Vagina (tissue), 2 donors: ENCODE data around the gene PLAU. TPM values are rescaled to one million over a fixed set of nuclear protein-coding genes. Genes with fewer than 3 reads are reported as not detected.
"Not testable (repeated sequence)": the region's sequence is repeated elsewhere in the genome, so short reads cannot be mapped to it uniquely, and the experiment has no call there.

ENCODE experiments used
- DNase-seq, 2 donors: peaks; one replicate each; pipeline ENCODE4 v3.0.0-alpha.2; 2017; ENCODE audit errors: extremely low spot score in 2 of 2
- H3K27ac ChIP-seq: fragments of 200-600 bp; sonication (generic); one replicate; pipeline ENCODE4 v1.5.1; 2019
- H3K27me3 ChIP-seq: fragments of 200-600 bp; sonication (generic); one replicate; pipeline ENCODE4 v1.5.1; 2019
- H3K36me3 ChIP-seq, 2 donors: fragments of 200-600 bp; sonication (generic); one replicate each; pipeline ENCODE4 v1.5.1; 2017 to 2019
- H3K4me1 ChIP-seq: fragments of 200-600 bp; sonication (generic); one replicate; pipeline ENCODE4 v1.5.1; 2019
- H3K4me3 ChIP-seq, 2 donors: fragments of 200-600 bp; sonication (generic); 1 replicate in 1 of 2; 2 replicates in 1 of 2; pipeline ENCODE4 v1.5.1; 2016 to 2019
- H3K9me3 ChIP-seq: fragments of 200-600 bp; sonication (generic); one replicate; pipeline ENCODE4 v1.5.1; 2019
- CTCF ChIP-seq, 3 experiments: fragments of 450-650 bp in 2 of 3; fragments of 200-600 bp in 1 of 3; sonication (generic) in 1 of 3; IDR thresholded peaks; one replicate each; pipeline ENCODE4 v1.5.1; 2017 to 2019; ENCODE audit warnings: antibody characterized with exemption in 3 of 3, mild to moderate bottlenecking in 2 of 3, moderate library complexity in 2 of 3
- POLR2A ChIP-seq, 2 donors: fragments of 450-650 bp; IDR thresholded peaks; one replicate each; pipeline ENCODE4 v1.6.1; 2017; ENCODE audit warnings: antibody characterized with exemption in 2 of 2, mild to moderate bottlenecking in 2 of 2, moderate library complexity in 2 of 2
- POLR2AphosphoS5 ChIP-seq, 2 donors: sonication (generic); formaldehyde crosslinking; IDR thresholded peaks; one replicate each; pipeline ENCODE4 v1.9.0; 2017; ENCODE audit warnings: antibody characterized with exemption in 2 of 2, mild to moderate bottlenecking in 2 of 2, low read depth in 1 of 2; ENCODE audit not compliant: insufficient read depth in 1 of 2
- intact Hi-C: fragments of 100-400 bp; cut with DNase I; formaldehyde crosslinking; loops from one replicate; pipeline ENCODE4 v1.15.1; 2023
- total RNA-seq: library from RNA; depleted of rRNA; stranded (reverse); fragments of >200 nt; gene quantifications from one replicate; pipeline ENCODE4 v1.2.3, GENCODE V29; 2016

The PLAU gene
- total RNA-seq, 1 donor from 2014 or later = 18.2 TPM

DNA sequence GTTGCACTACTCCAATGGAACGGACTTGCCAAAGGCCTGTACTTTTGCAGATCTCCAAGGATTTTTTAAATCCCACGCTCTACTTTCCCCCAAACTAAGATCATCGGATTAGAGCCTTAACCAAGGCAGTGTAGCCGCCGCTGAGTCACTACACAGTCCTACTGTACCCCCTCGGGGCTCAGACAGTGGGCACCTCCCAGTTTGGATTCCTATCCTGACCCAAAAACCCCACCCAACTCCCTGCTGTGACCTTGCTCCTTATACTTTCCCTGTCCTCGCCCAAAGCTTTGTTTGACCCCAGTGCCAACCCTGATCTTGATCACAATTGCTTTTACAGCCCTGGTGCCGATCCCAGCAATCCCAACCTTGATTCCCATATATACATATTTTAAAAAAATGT is 17.5 kb upstream of the PLAU start:
- intact Hi-C loops = no loop called here
- DNase-seq = no peak

GRCh38 chr10:73894245-73894971 is 16.5 kb upstream of the PLAU start:
- Histone ChIP-seq H3K4me3 (no peak overlapping the region), H3K4me1 (peaks cover 22% of the 10 kb centered on the region), H3K27ac (no peak overlapping the region), H3K36me3 (no peaks in the 10 kb centered on the region), H3K9me3 (no peaks in the 10 kb centered on the region), H3K27me3 (no peaks in the 10 kb centered on the region)
- TF ChIP-seq POLR2AphosphoS5 (IDR thresholded peaks at IDR 0.05; ENCODE audit: insufficient read depth in 1 of 2, low read depth in 1 of 2) (no peak), CTCF (IDR thresholded peaks at IDR 0.05) (no peak), POLR2A (IDR thresholded peaks at IDR 0.05) (no peak)
- no peak for DNase-seq
- intact Hi-C loops = no loop called here

More for the DNA sequence above, 17.5 kb upstream of the PLAU start:
- TF ChIP-seq POLR2AphosphoS5 (IDR thresholded peaks at IDR 0.05; ENCODE audit: insufficient read depth in 1 of 2, low read depth in 1 of 2) (no peak), POLR2A (IDR thresholded peaks at IDR 0.05) (no peak), CTCF (IDR thresholded peaks at IDR 0.05) (no peak)
- no peaks in the 10 kb centered on the region for H3K9me3 ChIP-seq
- H3K4me1 ChIP-seq = peaks cover 30% of the 10 kb centered on the region
- H3K27ac ChIP-seq = no peak overlapping the region
- H3K4me3 ChIP-seq = no peak overlapping the region
- no peaks in the 10 kb centered on the region for H3K27me3 ChIP-seq
- H3K36me3 ChIP-seq = no peaks in the 10 kb centered on the region

DNA sequence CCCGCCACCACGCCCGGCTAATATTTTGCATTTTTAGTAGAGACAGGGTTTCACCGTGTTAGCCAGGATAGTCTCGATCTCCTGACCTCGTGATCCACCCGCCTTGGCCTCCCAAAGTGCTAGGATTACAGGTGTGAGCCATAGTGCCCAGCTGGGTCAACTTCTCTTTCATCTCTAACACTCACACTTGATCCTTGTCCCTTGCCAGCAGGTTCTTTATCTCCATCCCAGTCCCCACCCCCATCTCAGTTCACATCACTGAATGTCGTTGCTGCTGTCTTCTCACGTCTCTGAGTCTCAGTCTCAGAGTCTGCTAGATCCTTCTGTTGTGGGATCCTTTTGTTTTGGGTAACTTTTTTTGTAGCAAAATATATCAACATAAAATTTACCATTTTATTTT is 15.6 kb upstream of the PLAU start:
- H3K27me3 ChIP-seq, H3K9me3 ChIP-seq, intact Hi-C loops, DNase-seq, H3K4me3 ChIP-seq, H3K36me3 ChIP-seq, H3K27ac ChIP-seq: not testable (repeated sequence)
- peaks cover 22% of the 10 kb centered on the region for H3K4me1 ChIP-seq

DNA sequence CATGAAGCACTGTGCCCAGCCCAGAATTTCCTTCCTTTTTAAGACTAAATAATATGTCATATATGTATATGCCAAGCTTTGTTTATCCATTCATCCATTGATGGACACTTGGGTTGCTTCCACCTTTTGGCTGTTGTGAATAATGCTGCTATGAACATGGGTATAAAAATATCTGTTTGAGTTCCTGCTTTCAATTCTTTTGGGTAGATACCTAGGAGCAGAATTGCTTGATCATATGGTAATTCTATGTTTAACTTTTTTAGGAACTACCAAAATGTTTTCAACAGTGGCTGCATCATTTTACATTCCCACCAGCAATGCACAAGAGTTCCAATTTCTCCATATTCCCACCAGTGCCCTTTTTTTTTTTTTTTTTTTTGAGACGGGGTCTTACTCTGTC is 13.2 kb upstream of the PLAU start:
- H3K36me3 ChIP-seq = no peaks in the 10 kb centered on the region
- H3K27ac ChIP-seq = no peak overlapping the region
- no peaks in the 10 kb centered on the region for H3K9me3 ChIP-seq
- no peak for DNase-seq
- H3K27me3 ChIP-seq = no peaks in the 10 kb centered on the region
- no peak overlapping the region for H3K4me3 ChIP-seq
- intact Hi-C loops = no loop called here
- TF ChIP-seq POLR2A (IDR thresholded peaks at IDR 0.05) (no peak), POLR2AphosphoS5 (IDR thresholded peaks at IDR 0.05; ENCODE audit: insufficient read depth in 1 of 2, low read depth in 1 of 2) (no peak), CTCF (IDR thresholded peaks at IDR 0.05) (no peak)
- H3K4me1 ChIP-seq = peaks cover 19% of the 10 kb centered on the region

GRCh38 chr10:73898730-73899410 is 12.1 kb upstream of the PLAU start:
- Histone ChIP-seq H3K4me1 (peaks cover 7% of the 10 kb centered on the region), H3K36me3 (no peaks in the 10 kb centered on the region), H3K4me3 (no peak overlapping the region), H3K9me3 (no peaks in the 10 kb centered on the region), H3K27me3 (no peaks in the 10 kb centered on the region), H3K27ac (no peak overlapping the region)
- no peak for TF ChIP-seq POLR2AphosphoS5 (IDR thresholded peaks at IDR 0.05; ENCODE audit: insufficient read depth in 1 of 2, low read depth in 1 of 2)
- no peak for TF ChIP-seq CTCF (IDR thresholded peaks at IDR 0.05)
- no peak for TF ChIP-seq POLR2A (IDR thresholded peaks at IDR 0.05)
- DNase-seq = no peak
- intact Hi-C loops = no loop called here
